CD1c-positive myeloid dendritic cell (primary cell): ENCODE measurements around the gene GJA10.
"Not testable (repeated sequence)": the region's sequence is repeated elsewhere in the genome, so short reads cannot be mapped to it uniquely, and the experiment has no call there.

Experiments used
- DNase-seq: peaks from one replicate; pipeline ENCODE4 v3.0.0-alpha.2; 2016; ENCODE audit errors: extremely low spot score

Gene GJA10

GRCh38 chr6:89894169-89894568, at the start of gene GJA10:
Gene GJA10 (plus strand): TSS chr6:89894469. CDS start chr6:89894469, 0 bp downstream.
- no peak for DNase-seq

GRCh38 chr6:89847513-89847912, 46.8 kb upstream of the GJA10 start:
- not testable (repeated sequence) for DNase-seq

GRCh38 chr6:89853068-89853467, 41.2 kb upstream of the GJA10 start:
- no peak for DNase-seq

- no peak for DNase-seq
These were observed 36.2 kb upstream of the GJA10 start for GRCh38 chr6:89858041-89858440.

GRCh38 chr6:89859744-89860143, 34.5 kb upstream of the GJA10 start:
- DNase-seq, result no peak

GRCh38 chr6:89862273-89862672, 32.0 kb upstream of the GJA10 start:
- no peak for DNase-seq

- DNase-seq, result no peak
These were observed 31.6 kb upstream of the GJA10 start for GRCh38 chr6:89862698-89863097.

- DNase-seq, result no peak
These were observed 28.1 kb upstream of the GJA10 start for GRCh38 chr6:89866024-89866678.

- DNase-seq, result no peak
These were observed 20.5 kb upstream of the GJA10 start for GRCh38 chr6:89873721-89874120.

- DNase-seq, result no peak
These were observed 19.8 kb upstream of the GJA10 start for GRCh38 chr6:89874438-89874837.

- DNase-seq, result no peak
These were observed 7.7 kb upstream of the GJA10 start for GRCh38 chr6:89886378-89887120.

- DNase-seq, result no peak
These were observed 6.7 kb upstream of the GJA10 start for GRCh38 chr6:89887452-89888137.

- DNase-seq, result no peak
These were observed 6.1 kb upstream of the GJA10 start for GRCh38 chr6:89888138-89888514.

GRCh38 chr6:89888871-89889270, 5.4 kb upstream of the GJA10 start:
- no peak for DNase-seq

- not testable (repeated sequence) for DNase-seq
These were observed 3.3 kb upstream of the GJA10 start for GRCh38 chr6:89890845-89891528.

- DNase-seq, result not testable (repeated sequence)
These were observed 1.7 kb upstream of the GJA10 start for GRCh38 chr6:89892577-89892976.

GRCh38 chr6:89895276-89895874, 1.1 kb downstream of the GJA10 start:
- DNase-seq, result no peak

- not testable (repeated sequence) for DNase-seq
These were observed 16.0 kb downstream of the GJA10 start for GRCh38 chr6:89910001-89910901.

GRCh38 chr6:89910902-89911240, 16.6 kb downstream of the GJA10 start:
- DNase-seq, result no peak

GRCh38 chr6:89916136-89916920, 22.1 kb downstream of the GJA10 start:
- no peak for DNase-seq
